Endothelial cell of umbilical vein (primary cell): ENCODE measurements around the gene SESTD1. TPM values are rescaled to one million over a fixed set of nuclear protein-coding genes. Genes with fewer than 3 reads are reported as not detected.

Source experiments
- BruUV-seq: library from RNA; stranded (reverse); fragments of 400-500 nt; replicated peaks from 2 replicates; lab custom pipeline; 2021; lab: Mats Ljungman, UMichigan
- CTCF ChIA-PET: fragments of 300-600, 350-600 bp; sonication (Branson Sonifier 250); formaldehyde crosslinking; loops from one replicate; lab custom pipeline; 2021; ENCODE audit warnings: antibody characterized with exemption, inconsistent platforms; lab: Charles Lee
- POLR2A ChIA-PET: fragments of 300-600, 350-600 bp; sonication (Branson Sonifier 250); formaldehyde crosslinking; loops from one replicate; lab custom pipeline; 2021; ENCODE audit warnings: antibody characterized with exemption, inconsistent platforms; lab: Charles Lee
- DNase-seq: peaks from one replicate; pipeline ENCODE4 v3.0.0-alpha.2; 2011; ENCODE audit warnings: low read depth, low spot score
- FAIRE-seq: peaks from 2 replicates; lab custom pipeline; 2011; peaks lifted over from hg19 to GRCh38; lab: Jason Lieb, UNC
- H2AFZ ChIP-seq: 2 replicates; pipeline ENCODE4 v1.6.0; 2012; ENCODE audit warnings: low read depth, low read length, control low read depth, inconsistent platforms
- H3K27ac ChIP-seq: 2 replicates; pipeline ENCODE4 v1.5.1; 2011; ENCODE audit warnings: low read depth, mild to moderate bottlenecking, control low read depth, low read length, moderate library complexity; ENCODE audit not compliant: insufficient read depth
- H3K27me3 ChIP-seq, 2 experiments: 2 replicates each; pipeline versions ENCODE4 v1.6.0 to v1.6.1; 2011; ENCODE audit warnings: low read length in 2 of 2, mixed read lengths in 1 of 2; ENCODE audit not compliant: control insufficient read depth in 2 of 2, insufficient read depth in 2 of 2
- H3K36me3 ChIP-seq, 2 experiments: 2 replicates in 1 of 2; 3 replicates in 1 of 2; pipeline ENCODE4 v1.5.1; 2011; ENCODE audit warnings: low read length in 2 of 2, mild to moderate bottlenecking in 1 of 2, moderate library complexity in 1 of 2; ENCODE audit not compliant: control insufficient read depth in 2 of 2, insufficient read depth in 2 of 2; ENCODE audit errors: extremely low read depth in 1 of 2
- H3K4me1 ChIP-seq: 3 replicates; pipeline ENCODE4 v1.5.1; 2011; ENCODE audit warnings: mild to moderate bottlenecking, low read length; ENCODE audit not compliant: control insufficient read depth, insufficient read depth; ENCODE audit errors: extremely low read depth
- H3K4me2 ChIP-seq: 2 replicates; pipeline ENCODE4 v1.6.1; 2011; ENCODE audit warnings: low read length, control low read depth, mixed read lengths; ENCODE audit not compliant: insufficient read depth
- H3K4me3 ChIP-seq, 3 experiments: fragments of 200-600 bp in 1 of 3; sonication (generic), shearing (Covaris generic) in 1 of 3; replicated peaks in 1 of 3; 2 replicates each; pipeline ENCODE4 v1.5.1; 2011 to 2016; ENCODE audit warnings: control low read depth in 3 of 3, low read length in 3 of 3, mild to moderate bottlenecking in 2 of 3, inconsistent platforms in 1 of 3, low read depth in 1 of 3, moderate library complexity in 1 of 3; ENCODE audit not compliant: insufficient read depth in 1 of 3
- H3K79me2 ChIP-seq: 2 replicates; pipeline ENCODE4 v1.6.0; 2012; ENCODE audit warnings: low read length, inconsistent platforms; ENCODE audit not compliant: control insufficient read depth, insufficient read depth
- H3K9ac ChIP-seq: replicated peaks from 2 replicates; pipeline ENCODE3; 2011; ENCODE audit warnings: low read length, control low read depth; ENCODE audit not compliant: insufficient read depth; ENCODE audit errors: extremely low read depth
- H3K9me1 ChIP-seq: replicated peaks from 3 replicates; pipeline ENCODE4 v1.6.0; 2011; ENCODE audit warnings: mild to moderate bottlenecking, low read length; ENCODE audit not compliant: control insufficient read depth, insufficient read depth; ENCODE audit errors: extremely low read depth
- H3K9me3 ChIP-seq: replicated peaks from 2 replicates; pipeline ENCODE4 v1.5.1; 2012; ENCODE audit warnings: low read length, inconsistent platforms; ENCODE audit not compliant: control insufficient read depth, insufficient read depth
- H4K20me1 ChIP-seq: replicated peaks from 2 replicates; pipeline ENCODE3; 2011; ENCODE audit warnings: mild to moderate bottlenecking, low read length; ENCODE audit not compliant: control insufficient read depth, insufficient read depth; ENCODE audit errors: extremely low read depth
- CTCF ChIP-seq, 2 donors: IDR thresholded peaks; 1 replicate in 1 of 2; 2 replicates in 1 of 2; pipeline ENCODE4 v1.5.1; 2011; ENCODE audit warnings: low read length in 2 of 2, mild to moderate bottlenecking in 2 of 2, moderate library complexity in 2 of 2, control low read depth in 1 of 2, inconsistent platforms in 1 of 2, low read depth in 1 of 2; ENCODE audit not compliant: insufficient read depth in 1 of 2; ENCODE audit errors: extremely low read depth in 1 of 2
- EZH2 ChIP-seq: IDR thresholded peaks from 2 replicates; pipeline ENCODE4 v1.6.1; 2012; ENCODE audit warnings: borderline replicate concordance, low read depth, mild to moderate bottlenecking, moderate library complexity, low read length, inconsistent platforms; ENCODE audit not compliant: severe bottlenecking
- FOS ChIP-seq: IDR thresholded peaks from 2 replicates; pipeline ENCODE4 v1.6.1; 2011; ENCODE audit warnings: mild to moderate bottlenecking, low read length, moderate library complexity, borderline replicate concordance; ENCODE audit not compliant: insufficient read depth
- GATA2 ChIP-seq: IDR thresholded peaks from 2 replicates; pipeline ENCODE4 v1.7.0; 2011; ENCODE audit warnings: low read depth, mild to moderate bottlenecking, moderate library complexity, mixed read lengths, low read length; ENCODE audit not compliant: insufficient read length, insufficient read depth
- JUN ChIP-seq: IDR thresholded peaks from 2 replicates; pipeline ENCODE4 v1.6.1; 2011; ENCODE audit warnings: borderline replicate concordance, low read depth; ENCODE audit not compliant: insufficient read length, insufficient read depth
- MYC ChIP-seq: IDR thresholded peaks from one replicate; pipeline ENCODE4 v1.6.1; 2011; ENCODE audit warnings: mild to moderate bottlenecking, low read depth, low read length
- POLR2A ChIP-seq: IDR thresholded peaks from 2 replicates; pipeline ENCODE4 v1.6.1; 2012; ENCODE audit warnings: low read depth, mild to moderate bottlenecking, control low read depth, low read length
- POLR2AphosphoS5 ChIP-seq: IDR thresholded peaks from 2 replicates; pipeline ENCODE4 v1.6.1; 2012; ENCODE audit warnings: low read depth, mild to moderate bottlenecking, control low read depth, low read length, moderate library complexity; ENCODE audit not compliant: insufficient read depth
- dilution Hi-C: fragments of 300-500 bp; cut with MboI; formaldehyde crosslinking; loops from one replicate; pipeline ENCODE4 v1.15.0; 2019; ENCODE audit warnings: low sequenced_read_pairs; ENCODE audit not compliant: extremely low pct_ligation_motif_present
- intact Hi-C: fragments of 100-400 bp; cut with micrococcal nuclease; formaldehyde crosslinking; loops from one replicate; pipeline ENCODE4 v1.10.0; 2022
- polyA plus RNA-seq, 4 experiments: library from polyadenylated mRNA; depleted of rRNA in 3 of 4; stranded (reverse) in 3 of 4; unstranded in 1 of 4; fragments of >200 nt; gene quantifications; 2 replicates each; pipeline versions ENCODE4 v1.2.1 to v1.2.3, GENCODE V29; 2011 to 2012; ENCODE audit warnings: missing spikeins in 1 of 4
- total RNA-seq: library from RNA; stranded (reverse); gene quantifications from 2 replicates; pipeline ENCODE4 v1.2.3, GENCODE V29; 2021
- TF ChIP-seq, protein P1 (sequence below): IDR thresholded peaks from 2 replicates; pipeline ENCODE4 v1.6.1; 2011; ENCODE audit not compliant: insufficient read depth, insufficient read length

The SESTD1 gene
- total and polyA plus RNA-seq, 2 donors (not counting 3 experiments of a cell fraction or from before 2014, with no cell fraction given), result 9.8 to 72.4 TPM

- DNase-seq (no peak), FAIRE-seq (no peak)
- H3K9me3 ChIP-seq, result no peaks in the 10 kb centered on the region
- H3K4me2 ChIP-seq, result no peak overlapping the region
- H4K20me1 ChIP-seq, result peaks cover 15% of the 10 kb centered on the region
- intact Hi-C loops, result no loop called here
- H3K27me3 ChIP-seq, result no peaks in the 10 kb centered on the region
- no peaks in the 10 kb centered on the region for H3K4me1 ChIP-seq
- no peak overlapping the region for H2AFZ ChIP-seq
- H3K36me3 ChIP-seq, result no peaks in the 10 kb centered on the region
- no peak for TF ChIP-seq FOS
- TF ChIP-seq POLR2AphosphoS5, result no peak
- no peak for TF ChIP-seq CTCF (IDR thresholded peaks at IDR 0.05; ENCODE audit: extremely low read depth in 1 of 2, insufficient read depth in 1 of 2, low read depth in 1 of 2, low read length in 2 of 2)
- no peak for TF ChIP-seq POLR2A
- no peak for TF ChIP-seq JUN
- TF ChIP-seq MYC, result no peak
- TF ChIP-seq GATA2, result no peak
- TF ChIP-seq, protein P1, sequence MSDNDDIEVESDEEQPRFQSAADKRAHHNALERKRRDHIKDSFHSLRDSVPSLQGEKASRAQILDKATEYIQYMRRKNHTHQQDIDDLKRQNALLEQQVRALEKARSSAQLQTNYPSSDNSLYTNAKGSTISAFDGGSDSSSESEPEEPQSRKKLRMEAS, result no peak
- TF ChIP-seq EZH2, result no peak
- no peak overlapping the region for H3K27ac ChIP-seq
- peaks cover 80% of the 10 kb centered on the region for H3K79me2 ChIP-seq
- ChIA-PET POLR2A (no interaction called here), CTCF (no interaction called here)
- no peak overlapping the region for H3K9ac ChIP-seq
- no TSS peak for BruUV-seq
- H3K9me1 ChIP-seq, result no peaks in the 10 kb centered on the region
- no peak overlapping the region for H3K4me3 ChIP-seq
- dilution Hi-C loops, result no loop called here
Measured at GRCh38 chr2:179250848-179251504, 13.7 kb downstream of the SESTD1 start.
